Measurements from ENCODE around the gene PWP2. TPM values are rescaled to one million over a fixed set of nuclear protein-coding genes. Genes with fewer than 3 reads are reported as not detected.
"Not testable (repeated sequence)": the region's sequence is repeated elsewhere in the genome, so short reads cannot be mapped to it uniquely, and the experiment has no call there.

Gene PWP2
- total RNA-seq, 1 experiment from 2014 or later: 8.2 TPM

- H3F3A ChIP-seq (ENCODE audit: low read length, unreplicated experiment); POLR2A ChIA-PET (ENCODE audit: unreplicated experiment); DNase-seq; H4K20me1 ChIP-seq (ENCODE audit: low read length); CTCF ChIA-PET; H3K4me1 ChIP-seq (ENCODE audit: insufficient read depth, low read length); H2AFZ ChIP-seq (ENCODE audit: low read length); H3K9me3 ChIP-seq (ENCODE audit: low read length); H3K4me2 ChIP-seq (ENCODE audit: low read length); H3K27me3 ChIP-seq (ENCODE audit: low read length); ATAC-seq; H3K36me3 ChIP-seq (ENCODE audit: low read depth, low read length); H3K9me2 ChIP-seq (replicated peaks; ENCODE audit: low read length); H3K9ac ChIP-seq (ENCODE audit: low read length); H3K4me3 ChIP-seq (ENCODE audit: low read length); H3K79me2 ChIP-seq (ENCODE audit: low read length); BruUV-seq (replicated peaks); H3K27ac ChIP-seq (ENCODE audit: low read length); intact Hi-C loops (cut with micrococcal nuclease): not testable (repeated sequence)
These were observed 53.1 kb downstream of the PWP2 start for GRCh38 chr21:44160298-44160672.

GRCh38 chr21:44160821-44161220, 53.6 kb downstream of the PWP2 start:
- H3K27me3 ChIP-seq (ENCODE audit: low read length); H3K36me3 ChIP-seq (ENCODE audit: low read depth, low read length); H3F3A ChIP-seq (ENCODE audit: low read length, unreplicated experiment); H3K4me2 ChIP-seq (ENCODE audit: low read length); H3K4me1 ChIP-seq (ENCODE audit: insufficient read depth, low read length); H4K20me1 ChIP-seq (ENCODE audit: low read length); H3K4me3 ChIP-seq (ENCODE audit: low read length); ATAC-seq; H3K9me2 ChIP-seq (replicated peaks; ENCODE audit: low read length); H2AFZ ChIP-seq (ENCODE audit: low read length); CTCF ChIA-PET; H3K9me3 ChIP-seq (ENCODE audit: low read length); H3K9ac ChIP-seq (ENCODE audit: low read length); H3K79me2 ChIP-seq (ENCODE audit: low read length); intact Hi-C loops (cut with micrococcal nuclease); BruUV-seq (replicated peaks); H3K27ac ChIP-seq (ENCODE audit: low read length); DNase-seq; POLR2A ChIA-PET (ENCODE audit: unreplicated experiment): not testable (repeated sequence)

GRCh38 chr21:44163167-44163653, 56.0 kb downstream of the PWP2 start:
- H3K79me2 ChIP-seq (ENCODE audit: low read length); CTCF ChIA-PET; H3K36me3 ChIP-seq (ENCODE audit: low read depth, low read length); H3K4me3 ChIP-seq (ENCODE audit: low read length); H3F3A ChIP-seq (ENCODE audit: low read length, unreplicated experiment); ATAC-seq; H3K4me1 ChIP-seq (ENCODE audit: insufficient read depth, low read length); H3K9me2 ChIP-seq (replicated peaks; ENCODE audit: low read length); BruUV-seq (replicated peaks); H2AFZ ChIP-seq (ENCODE audit: low read length); POLR2A ChIA-PET (ENCODE audit: unreplicated experiment); H3K27ac ChIP-seq (ENCODE audit: low read length); H3K27me3 ChIP-seq (ENCODE audit: low read length); DNase-seq; intact Hi-C loops (cut with micrococcal nuclease); H4K20me1 ChIP-seq (ENCODE audit: low read length); H3K9ac ChIP-seq (ENCODE audit: low read length); H3K4me2 ChIP-seq (ENCODE audit: low read length); H3K9me3 ChIP-seq (ENCODE audit: low read length): not testable (repeated sequence)

- H3K36me3 ChIP-seq (ENCODE audit: low read depth, low read length); H3K27ac ChIP-seq (ENCODE audit: low read length); intact Hi-C loops (cut with micrococcal nuclease); H4K20me1 ChIP-seq (ENCODE audit: low read length); H3K9ac ChIP-seq (ENCODE audit: low read length); H3K4me3 ChIP-seq (ENCODE audit: low read length); H3K4me2 ChIP-seq (ENCODE audit: low read length); H2AFZ ChIP-seq (ENCODE audit: low read length); BruUV-seq (replicated peaks); H3K9me3 ChIP-seq (ENCODE audit: low read length); H3K27me3 ChIP-seq (ENCODE audit: low read length); H3K9me2 ChIP-seq (replicated peaks; ENCODE audit: low read length); H3K4me1 ChIP-seq (ENCODE audit: insufficient read depth, low read length); H3F3A ChIP-seq (ENCODE audit: low read length, unreplicated experiment); ATAC-seq; CTCF ChIA-PET; POLR2A ChIA-PET (ENCODE audit: unreplicated experiment); DNase-seq; H3K79me2 ChIP-seq (ENCODE audit: low read length): not testable (repeated sequence)
These were observed 58.7 kb downstream of the PWP2 start for GRCh38 chr21:44165933-44166332.

GRCh38 chr21:44167527-44167926, 60.3 kb downstream of the PWP2 start:
- CTCF ChIA-PET; H3K79me2 ChIP-seq (ENCODE audit: low read length); H3K27me3 ChIP-seq (ENCODE audit: low read length); H2AFZ ChIP-seq (ENCODE audit: low read length); H3F3A ChIP-seq (ENCODE audit: low read length, unreplicated experiment); H3K4me3 ChIP-seq (ENCODE audit: low read length); H3K4me2 ChIP-seq (ENCODE audit: low read length); H3K4me1 ChIP-seq (ENCODE audit: insufficient read depth, low read length); ATAC-seq; H3K9me2 ChIP-seq (replicated peaks; ENCODE audit: low read length); H4K20me1 ChIP-seq (ENCODE audit: low read length); POLR2A ChIA-PET (ENCODE audit: unreplicated experiment); DNase-seq; intact Hi-C loops (cut with micrococcal nuclease); BruUV-seq (replicated peaks); H3K9me3 ChIP-seq (ENCODE audit: low read length); H3K27ac ChIP-seq (ENCODE audit: low read length); H3K36me3 ChIP-seq (ENCODE audit: low read depth, low read length); H3K9ac ChIP-seq (ENCODE audit: low read length): not testable (repeated sequence)

GRCh38 chr21:44170326-44170725, 63.1 kb downstream of the PWP2 start:
- H3K9me2 ChIP-seq (replicated peaks; ENCODE audit: low read length); H3K9me3 ChIP-seq (ENCODE audit: low read length); H3K79me2 ChIP-seq (ENCODE audit: low read length); DNase-seq; H3K36me3 ChIP-seq (ENCODE audit: low read depth, low read length); H3F3A ChIP-seq (ENCODE audit: low read length, unreplicated experiment); intact Hi-C loops (cut with micrococcal nuclease); BruUV-seq (replicated peaks); POLR2A ChIA-PET (ENCODE audit: unreplicated experiment); H3K4me1 ChIP-seq (ENCODE audit: insufficient read depth, low read length); H3K27me3 ChIP-seq (ENCODE audit: low read length); ATAC-seq; H4K20me1 ChIP-seq (ENCODE audit: low read length); H3K9ac ChIP-seq (ENCODE audit: low read length); H3K4me3 ChIP-seq (ENCODE audit: low read length); CTCF ChIA-PET; H2AFZ ChIP-seq (ENCODE audit: low read length); H3K27ac ChIP-seq (ENCODE audit: low read length); H3K4me2 ChIP-seq (ENCODE audit: low read length): not testable (repeated sequence)

GRCh38 chr21:44170863-44171262, 63.7 kb downstream of the PWP2 start:
- H3K27ac ChIP-seq (ENCODE audit: low read length); H3K9me2 ChIP-seq (replicated peaks; ENCODE audit: low read length); CTCF ChIA-PET; BruUV-seq (replicated peaks); POLR2A ChIA-PET (ENCODE audit: unreplicated experiment); H3F3A ChIP-seq (ENCODE audit: low read length, unreplicated experiment); H3K4me2 ChIP-seq (ENCODE audit: low read length); H4K20me1 ChIP-seq (ENCODE audit: low read length); H3K4me3 ChIP-seq (ENCODE audit: low read length); intact Hi-C loops (cut with micrococcal nuclease); H3K79me2 ChIP-seq (ENCODE audit: low read length); H3K9me3 ChIP-seq (ENCODE audit: low read length); H3K36me3 ChIP-seq (ENCODE audit: low read depth, low read length); H2AFZ ChIP-seq (ENCODE audit: low read length); H3K27me3 ChIP-seq (ENCODE audit: low read length); H3K4me1 ChIP-seq (ENCODE audit: insufficient read depth, low read length); H3K9ac ChIP-seq (ENCODE audit: low read length); DNase-seq: not testable (repeated sequence)
- peak; percentile 35; the same call in 1 of the 2 replicates for ATAC-seq
